ENCODE measurements around the gene P2RY6.
"Not testable (repeated sequence)": the region's sequence is repeated elsewhere in the genome, so short reads cannot be mapped to it uniquely, and the experiment has no call there.

Gene P2RY6

DNA sequence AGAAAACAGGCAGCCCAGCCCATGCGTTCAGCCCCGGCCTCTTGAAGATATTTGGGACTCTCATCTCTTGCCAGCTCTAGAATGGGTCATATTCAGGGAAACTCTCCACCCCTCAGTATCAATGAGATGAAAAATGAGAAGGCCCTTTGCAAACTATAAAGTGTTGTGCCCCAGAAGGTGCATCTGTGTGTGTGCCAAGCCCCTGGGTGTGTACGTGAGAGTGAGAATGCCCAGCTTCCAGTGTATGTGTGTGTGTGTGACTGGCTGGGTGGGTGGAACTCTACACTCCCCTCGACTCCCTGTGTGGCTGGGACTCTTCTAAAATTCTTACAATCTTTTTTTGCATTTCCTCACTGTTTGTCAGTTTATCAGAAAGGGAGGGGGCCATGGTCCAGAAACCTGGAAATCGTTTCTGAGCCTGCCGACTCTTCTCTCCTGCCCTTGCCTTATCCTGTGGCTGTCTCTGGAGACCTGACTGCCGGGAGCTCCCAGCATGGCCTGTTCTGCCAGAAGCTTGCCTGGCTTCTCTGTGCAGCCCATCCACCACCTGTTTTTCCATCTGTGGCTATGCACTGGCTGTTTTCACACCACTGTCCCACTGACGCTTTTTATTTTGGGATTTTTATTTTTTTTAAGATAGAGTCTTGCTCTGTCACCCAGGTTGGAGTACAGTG lies 1.2 kb downstream of the P2RY6 start:
- Histone ChIP-seq H3K27me3 (ENCODE audit: control insufficient read depth, insufficient read depth, low read length) (no peaks in the 10 kb centered on the region), H3K4me3 (ENCODE audit: low read depth, low read length) (no peak overlapping the region)

DNA sequence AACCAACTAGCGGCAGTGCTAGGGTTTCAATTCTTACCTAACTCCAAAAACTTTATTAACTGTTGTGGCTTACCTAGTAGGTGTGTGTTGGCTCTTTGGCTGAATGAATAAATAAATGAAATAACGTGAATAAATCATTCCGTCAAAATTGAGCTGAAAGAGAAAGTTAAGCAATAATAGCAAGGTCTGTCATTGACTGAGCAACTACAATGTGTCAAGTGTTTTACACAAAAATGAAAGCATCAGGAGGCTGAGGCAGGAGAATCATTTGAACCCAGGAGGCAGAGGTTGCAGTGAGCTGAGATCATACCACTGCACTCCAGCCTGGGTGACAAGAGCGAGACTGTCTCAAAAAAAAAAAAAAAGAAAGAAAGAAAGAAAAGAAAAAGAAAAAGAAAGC lies 2.1 kb downstream of the P2RY6 start:
- not testable (repeated sequence) for H3K27ac ChIP-seq (ENCODE audit: low read depth, low read length); H3K27me3 ChIP-seq (ENCODE audit: control insufficient read depth, insufficient read depth, low read length); H3K9ac ChIP-seq (ENCODE audit: low read depth, low read length); H3K4me1 ChIP-seq (ENCODE audit: control insufficient read depth, insufficient read depth, low read length); H3K4me3 ChIP-seq (ENCODE audit: low read depth, low read length); H3K9me3 ChIP-seq (ENCODE audit: control insufficient read depth, insufficient read depth, low read length); H3K36me3 ChIP-seq (ENCODE audit: control insufficient read depth, insufficient read depth, low read length)

More for the DNA sequence above, 1.2 kb downstream of the P2RY6 start:
- H3K27ac ChIP-seq (ENCODE audit: low read depth, low read length): no peak overlapping the region
- no peaks in the 10 kb centered on the region for H3K9me3 ChIP-seq (ENCODE audit: control insufficient read depth, insufficient read depth, low read length)
- H3K36me3 ChIP-seq (ENCODE audit: control insufficient read depth, insufficient read depth, low read length): no peaks in the 10 kb centered on the region
- H3K9ac ChIP-seq (ENCODE audit: low read depth, low read length): no peak overlapping the region
- peaks cover 10% of the 10 kb centered on the region for H3K4me1 ChIP-seq (ENCODE audit: control insufficient read depth, insufficient read depth, low read length)

DNA sequence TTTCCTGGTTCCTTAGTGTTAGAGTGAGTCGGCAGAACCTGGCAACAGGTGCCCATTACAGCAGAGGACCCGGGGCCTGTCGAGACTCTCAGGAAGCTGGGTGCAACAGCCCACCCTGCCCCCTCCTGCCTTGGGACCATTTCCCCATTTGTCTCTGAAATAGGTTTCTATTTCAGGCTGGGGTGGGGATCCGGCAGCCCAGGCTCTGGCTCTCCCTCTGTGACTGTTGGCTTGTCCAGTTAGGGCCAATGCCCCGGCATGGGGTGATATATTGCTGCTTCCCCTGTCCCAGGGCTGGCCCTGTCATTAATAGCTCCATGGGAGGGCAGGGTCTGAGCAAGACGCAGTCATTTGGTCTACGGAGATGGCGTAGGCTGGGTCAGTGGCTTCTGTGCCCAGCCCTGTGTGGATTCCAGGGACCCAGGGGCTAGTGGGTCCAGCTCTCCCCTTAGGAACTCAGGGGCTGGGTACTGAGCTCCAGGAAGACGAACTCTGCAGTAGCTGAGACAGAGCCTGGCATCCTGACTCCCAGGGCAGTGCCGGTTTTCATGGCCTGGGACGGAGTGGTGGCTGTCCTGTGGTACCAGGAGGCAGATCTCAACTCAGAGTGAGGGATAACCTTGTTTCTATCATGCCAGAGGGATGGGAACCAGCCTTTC lies 2.7 kb downstream of the P2RY6 start:
- H3K36me3 ChIP-seq (ENCODE audit: control insufficient read depth, insufficient read depth, low read length): no peaks in the 10 kb centered on the region
- no peaks in the 10 kb centered on the region for H3K27me3 ChIP-seq (ENCODE audit: control insufficient read depth, insufficient read depth, low read length)
- H3K27ac ChIP-seq (ENCODE audit: low read depth, low read length): no peak overlapping the region
- H3K4me3 ChIP-seq (ENCODE audit: low read depth, low read length): no peak overlapping the region
- H3K4me1 ChIP-seq (ENCODE audit: control insufficient read depth, insufficient read depth, low read length): peaks cover 8% of the 10 kb centered on the region
- H3K9ac ChIP-seq (ENCODE audit: low read depth, low read length): no peak overlapping the region
- no peaks in the 10 kb centered on the region for H3K9me3 ChIP-seq (ENCODE audit: control insufficient read depth, insufficient read depth, low read length)

DNA sequence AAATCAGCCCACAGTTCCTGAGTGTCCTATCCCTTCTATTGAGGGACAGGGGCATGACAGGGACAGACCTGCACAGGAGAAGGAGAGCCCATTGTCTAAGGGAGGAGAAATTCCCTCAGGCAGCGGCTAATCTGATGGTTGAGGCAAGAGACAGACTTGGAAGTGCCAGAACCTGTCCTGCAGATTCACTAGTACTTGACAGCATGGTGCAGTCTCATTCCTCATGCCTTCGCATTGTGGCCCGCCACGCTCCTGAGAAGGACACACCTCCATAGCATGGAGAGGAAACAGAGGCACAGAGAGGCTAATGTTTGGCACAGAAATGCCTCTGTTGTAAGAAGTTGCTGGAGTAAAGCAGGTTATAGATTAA lies 3.2 kb downstream of the P2RY6 start:
- Histone ChIP-seq H3K27me3 (ENCODE audit: control insufficient read depth, insufficient read depth, low read length) (no peaks in the 10 kb centered on the region), H3K27ac (ENCODE audit: low read depth, low read length) (no peak overlapping the region), H3K36me3 (ENCODE audit: control insufficient read depth, insufficient read depth, low read length) (no peaks in the 10 kb centered on the region), H3K9ac (ENCODE audit: low read depth, low read length) (no peak overlapping the region), H3K9me3 (ENCODE audit: control insufficient read depth, insufficient read depth, low read length) (no peaks in the 10 kb centered on the region), H3K4me3 (ENCODE audit: low read depth, low read length) (no peak overlapping the region), H3K4me1 (ENCODE audit: control insufficient read depth, insufficient read depth, low read length) (peaks cover 6% of the 10 kb centered on the region; the same call in 1 of the 2 replicates)

DNA sequence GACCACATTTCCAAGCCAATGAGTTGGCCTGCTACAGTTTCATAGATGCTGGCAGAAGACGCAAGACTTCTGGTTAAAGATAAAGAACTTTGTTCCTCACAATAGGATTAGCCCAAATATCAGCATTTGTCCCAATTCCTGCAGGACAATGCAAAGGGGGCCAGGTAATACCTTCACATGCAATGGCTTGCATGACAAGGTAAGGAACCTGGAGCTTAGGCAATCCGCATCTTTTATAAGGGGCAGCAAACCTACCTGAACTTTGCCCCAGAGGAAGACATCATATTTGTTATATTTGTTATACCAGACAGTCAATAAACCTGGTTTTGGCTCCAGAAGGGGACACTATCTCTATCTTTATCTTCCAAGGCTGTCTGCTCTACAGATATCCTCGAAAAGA lies 5.3 kb downstream of the P2RY6 start:
- Histone ChIP-seq H3K27ac (ENCODE audit: low read depth, low read length) (no peak overlapping the region), H3K4me3 (ENCODE audit: low read depth, low read length) (no peak overlapping the region), H3K4me1 (ENCODE audit: control insufficient read depth, insufficient read depth, low read length) (peaks cover 2% of the 10 kb centered on the region; the same call in 1 of the 2 replicates), H3K36me3 (ENCODE audit: control insufficient read depth, insufficient read depth, low read length) (no peaks in the 10 kb centered on the region), H3K9me3 (ENCODE audit: control insufficient read depth, insufficient read depth, low read length) (no peaks in the 10 kb centered on the region), H3K27me3 (ENCODE audit: control insufficient read depth, insufficient read depth, low read length) (no peaks in the 10 kb centered on the region), H3K9ac (ENCODE audit: low read depth, low read length) (no peak overlapping the region)

DNA sequence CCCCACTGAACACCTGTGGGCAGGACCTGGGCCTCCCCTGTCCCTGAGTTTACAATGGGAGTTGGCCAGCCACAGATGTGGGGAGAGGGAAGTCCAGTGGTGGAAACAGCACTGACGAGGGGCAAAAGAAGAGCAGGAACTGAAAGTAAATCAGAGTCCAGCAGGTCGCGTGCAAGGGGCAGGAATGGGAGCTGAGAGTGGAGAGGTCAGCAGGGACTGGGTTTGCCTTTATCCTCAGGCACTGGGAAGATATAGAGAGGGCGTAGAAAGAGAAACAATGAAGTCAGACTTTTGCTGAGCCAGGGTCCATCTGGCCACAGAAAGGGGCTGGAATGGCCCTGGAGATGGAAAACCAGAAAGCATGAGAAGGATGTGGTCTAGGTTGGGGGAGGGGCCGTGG lies 8.5 kb downstream of the P2RY6 start:
- H3K27ac ChIP-seq (ENCODE audit: low read depth, low read length): no peak overlapping the region
- H3K27me3 ChIP-seq (ENCODE audit: control insufficient read depth, insufficient read depth, low read length): no peaks in the 10 kb centered on the region
- no peak overlapping the region for H3K4me3 ChIP-seq (ENCODE audit: low read depth, low read length)
- H3K4me1 ChIP-seq (ENCODE audit: control insufficient read depth, insufficient read depth, low read length): no peaks in the 10 kb centered on the region
- no peaks in the 10 kb centered on the region for H3K36me3 ChIP-seq (ENCODE audit: control insufficient read depth, insufficient read depth, low read length)
- no peaks in the 10 kb centered on the region for H3K9me3 ChIP-seq (ENCODE audit: control insufficient read depth, insufficient read depth, low read length)
- H3K9ac ChIP-seq (ENCODE audit: low read depth, low read length): no peak overlapping the region

DNA sequence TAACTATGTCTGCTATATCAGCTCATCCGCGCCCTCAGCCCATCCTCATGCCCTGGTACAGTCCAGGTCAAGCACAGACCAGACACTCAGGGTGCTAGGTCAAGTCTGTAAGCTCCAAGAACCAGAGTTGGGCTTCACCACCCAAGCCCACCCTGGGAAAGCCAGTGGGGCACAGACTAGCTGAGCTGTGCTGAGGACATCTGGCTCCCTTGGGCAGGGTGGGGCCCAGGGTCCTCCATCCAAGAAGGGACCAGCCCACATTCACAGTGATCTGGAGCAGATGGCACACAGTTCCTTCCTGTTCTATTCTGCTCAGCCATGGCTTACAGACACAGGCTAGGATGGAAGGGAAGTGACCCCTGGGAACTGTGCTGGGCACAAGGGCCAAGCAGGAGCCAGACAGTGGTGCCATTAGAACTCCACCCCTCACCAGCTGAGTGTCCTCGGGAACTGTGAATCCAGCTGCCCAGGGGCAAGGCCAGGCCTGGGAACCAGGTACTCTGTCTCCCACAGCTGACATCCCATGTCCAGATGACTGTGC lies 9.1 kb downstream of the P2RY6 start:
- H3K4me3 ChIP-seq (ENCODE audit: low read depth, low read length): no peak overlapping the region
- no peaks in the 10 kb centered on the region for H3K9me3 ChIP-seq (ENCODE audit: control insufficient read depth, insufficient read depth, low read length)
- no peak overlapping the region for H3K27ac ChIP-seq (ENCODE audit: low read depth, low read length)
- no peaks in the 10 kb centered on the region for H3K36me3 ChIP-seq (ENCODE audit: control insufficient read depth, insufficient read depth, low read length)
- H3K4me1 ChIP-seq (ENCODE audit: control insufficient read depth, insufficient read depth, low read length): no peaks in the 10 kb centered on the region
- no peaks in the 10 kb centered on the region for H3K27me3 ChIP-seq (ENCODE audit: control insufficient read depth, insufficient read depth, low read length)
- H3K9ac ChIP-seq (ENCODE audit: low read depth, low read length): no peak overlapping the region

DNA sequence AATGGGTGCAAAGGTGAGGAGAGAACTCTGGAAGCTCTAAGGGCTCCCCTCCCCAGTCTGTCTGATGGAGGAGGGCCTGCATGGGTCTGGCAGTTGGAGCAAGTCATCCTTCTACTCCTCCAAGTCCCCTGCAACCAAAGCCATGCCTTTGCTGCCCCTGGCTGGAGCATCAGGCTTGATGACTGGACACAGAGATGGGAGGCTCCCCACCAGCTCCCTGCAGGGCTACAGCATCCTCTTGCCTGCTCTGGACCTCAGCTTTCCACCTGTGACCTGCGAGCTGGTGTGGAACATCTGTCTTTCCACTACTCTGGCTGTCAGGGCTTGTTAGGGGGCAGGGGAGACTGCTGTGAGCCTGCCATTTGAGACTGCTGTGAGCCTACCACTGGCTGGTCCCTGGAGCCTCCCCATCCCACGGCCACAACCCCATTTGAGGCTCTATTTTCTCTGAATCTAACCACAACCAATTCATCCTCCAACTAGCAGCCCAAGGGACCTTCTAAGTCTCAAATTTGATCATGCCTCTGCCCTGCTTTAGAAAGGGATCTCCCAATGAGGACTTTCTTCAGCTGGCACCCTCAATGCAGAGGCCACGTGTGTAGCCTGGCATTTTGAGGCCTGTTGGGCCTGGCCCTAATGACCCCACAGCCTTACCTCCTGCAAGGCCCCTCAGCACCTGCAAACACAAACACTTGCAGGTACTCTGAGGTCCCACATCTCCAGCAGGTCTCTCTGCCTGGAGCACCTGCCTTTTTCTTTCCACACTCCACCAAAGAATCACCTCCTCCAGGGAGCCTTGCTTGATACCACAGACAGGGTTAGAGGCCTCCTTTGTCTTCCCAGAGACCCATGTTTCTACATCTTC lies 9.9 kb downstream of the P2RY6 start:
- Histone ChIP-seq H3K36me3 (ENCODE audit: control insufficient read depth, insufficient read depth, low read length) (no peaks in the 10 kb centered on the region), H3K4me1 (ENCODE audit: control insufficient read depth, insufficient read depth, low read length) (no peaks in the 10 kb centered on the region), H3K27ac (ENCODE audit: low read depth, low read length) (no peak overlapping the region), H3K9ac (ENCODE audit: low read depth, low read length) (no peak overlapping the region), H3K27me3 (ENCODE audit: control insufficient read depth, insufficient read depth, low read length) (no peaks in the 10 kb centered on the region), H3K9me3 (ENCODE audit: control insufficient read depth, insufficient read depth, low read length) (no peaks in the 10 kb centered on the region), H3K4me3 (ENCODE audit: low read depth, low read length) (no peak overlapping the region)

DNA sequence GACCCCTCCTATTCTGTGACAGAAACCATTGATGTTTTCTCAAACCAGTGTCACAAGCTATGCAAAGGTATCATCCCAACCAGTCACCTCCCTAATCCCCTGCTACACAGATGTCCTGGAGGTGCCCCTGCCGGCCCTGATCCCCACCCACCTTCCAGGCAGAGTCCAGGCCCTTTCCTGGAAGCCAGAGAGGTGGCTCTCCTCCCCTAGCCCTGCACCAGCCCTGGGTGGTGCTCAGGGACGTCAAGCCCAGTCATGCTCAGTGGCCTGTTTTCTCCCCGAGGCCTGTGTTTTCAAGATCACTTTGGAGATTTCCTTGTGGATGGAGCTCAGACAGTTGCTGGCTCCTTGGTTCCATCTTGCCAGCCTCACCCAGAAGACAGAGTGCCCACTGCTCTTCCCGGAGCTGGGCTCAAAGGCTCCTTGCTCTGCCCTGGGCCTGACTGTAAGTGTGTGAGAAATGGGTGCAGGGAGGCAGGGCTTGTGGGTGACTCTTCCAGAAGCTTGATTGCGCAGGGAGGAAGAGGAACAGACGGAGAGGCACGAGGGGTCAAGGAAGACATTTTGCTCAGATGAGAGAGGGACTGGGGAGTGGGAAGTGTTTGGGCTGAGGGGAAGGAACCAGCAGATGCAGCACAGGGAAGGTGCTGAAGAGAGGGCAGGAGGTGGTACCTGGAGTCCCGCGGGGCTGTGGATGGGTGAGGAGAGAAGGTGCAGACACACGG lies 11.3 kb downstream of the P2RY6 start:
- no peak overlapping the region for H3K27ac ChIP-seq (ENCODE audit: low read depth, low read length)
- H3K4me1 ChIP-seq (ENCODE audit: control insufficient read depth, insufficient read depth, low read length): no peaks in the 10 kb centered on the region
- no peaks in the 10 kb centered on the region for H3K9me3 ChIP-seq (ENCODE audit: control insufficient read depth, insufficient read depth, low read length)
- no peaks in the 10 kb centered on the region for H3K36me3 ChIP-seq (ENCODE audit: control insufficient read depth, insufficient read depth, low read length)
- H3K4me3 ChIP-seq (ENCODE audit: low read depth, low read length): no peak overlapping the region
- no peaks in the 10 kb centered on the region for H3K27me3 ChIP-seq (ENCODE audit: control insufficient read depth, insufficient read depth, low read length)
- H3K9ac ChIP-seq (ENCODE audit: low read depth, low read length): no peak overlapping the region

DNA sequence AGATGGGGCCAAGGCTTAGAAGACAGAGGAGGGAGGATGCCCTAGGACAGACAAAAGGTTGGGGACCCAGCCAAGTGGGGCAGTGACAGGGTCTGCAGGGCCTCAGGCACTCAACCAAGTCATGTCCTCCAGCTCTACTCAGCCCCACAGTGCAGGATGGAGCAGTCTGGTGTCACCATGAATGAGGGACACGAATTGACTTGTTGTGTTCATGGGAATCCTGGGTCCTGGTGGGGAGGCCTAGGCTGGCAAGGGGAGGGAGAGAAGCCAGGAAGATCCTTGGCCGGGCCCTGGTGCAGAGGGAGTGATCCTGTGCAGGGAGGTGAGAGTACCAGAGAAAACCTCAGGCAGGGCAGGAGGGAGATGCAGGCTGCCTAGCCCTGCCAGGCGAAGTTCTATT lies 12.0 kb downstream of the P2RY6 start:
- Histone ChIP-seq H3K36me3 (ENCODE audit: control insufficient read depth, insufficient read depth, low read length) (no peaks in the 10 kb centered on the region), H3K27me3 (ENCODE audit: control insufficient read depth, insufficient read depth, low read length) (no peaks in the 10 kb centered on the region), H3K27ac (ENCODE audit: low read depth, low read length) (no peak overlapping the region), H3K4me1 (ENCODE audit: control insufficient read depth, insufficient read depth, low read length) (peaks cover 2% of the 10 kb centered on the region; the same call in 1 of the 2 replicates), H3K9ac (ENCODE audit: low read depth, low read length) (no peak overlapping the region), H3K4me3 (ENCODE audit: low read depth, low read length) (no peak overlapping the region), H3K9me3 (ENCODE audit: control insufficient read depth, insufficient read depth, low read length) (no peaks in the 10 kb centered on the region)

Measured in HUES48 (cell line).